ENCODE data around the gene NFIX. TPM values are rescaled to one million over a fixed set of nuclear protein-coding genes. Genes with fewer than 3 reads are reported as not detected.

Gene NFIX
- polyA plus RNA-seq, 1 donor from 2014 or later: 0.09 TPM

DNA sequence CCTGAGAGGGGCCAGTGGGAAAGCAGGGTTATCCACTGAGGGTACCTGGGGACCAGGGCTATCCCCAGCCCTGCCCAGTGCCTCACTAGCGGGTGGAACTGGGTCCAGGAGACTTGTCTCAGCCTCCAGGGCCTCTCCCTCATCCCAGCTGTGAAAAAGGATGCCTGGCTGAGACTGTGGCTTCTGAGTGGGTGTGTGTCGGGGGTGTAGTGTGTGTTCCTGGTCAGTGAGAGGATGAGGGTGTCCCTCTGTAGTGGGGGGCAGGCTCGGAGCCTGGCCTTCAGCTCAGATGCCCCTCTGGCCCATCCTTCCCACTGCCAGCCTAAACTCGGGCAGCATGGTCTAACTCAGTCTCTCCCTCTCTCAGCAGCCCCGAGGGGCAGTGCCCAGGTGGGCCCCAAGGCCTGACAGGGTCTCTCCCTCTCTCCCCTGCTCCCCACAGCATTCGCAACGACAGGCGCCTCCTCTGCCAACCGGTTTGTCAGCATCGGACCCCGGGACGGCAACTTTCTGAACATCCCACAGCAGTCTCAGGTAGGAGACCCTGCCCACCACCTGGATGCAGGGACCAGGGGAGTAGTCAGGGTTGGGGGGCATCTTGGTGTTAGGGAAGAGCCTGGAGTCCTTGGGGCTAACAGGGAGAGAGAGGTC lies 94.7 kb downstream of the NFIX start:
- Mint-ChIP-seq H3K27ac (no peak overlapping the region), H3K27me3 (no peaks in the 10 kb centered on the region), H3K4me3 (no peak overlapping the region), H3K4me1 (peaks cover 9 to 12% (median 11%) of the 10 kb centered on the region in 3 donors), H3K36me3 (no peaks in the 10 kb centered on the region), H3K9me3 (no peaks in the 10 kb centered on the region)

DNA sequence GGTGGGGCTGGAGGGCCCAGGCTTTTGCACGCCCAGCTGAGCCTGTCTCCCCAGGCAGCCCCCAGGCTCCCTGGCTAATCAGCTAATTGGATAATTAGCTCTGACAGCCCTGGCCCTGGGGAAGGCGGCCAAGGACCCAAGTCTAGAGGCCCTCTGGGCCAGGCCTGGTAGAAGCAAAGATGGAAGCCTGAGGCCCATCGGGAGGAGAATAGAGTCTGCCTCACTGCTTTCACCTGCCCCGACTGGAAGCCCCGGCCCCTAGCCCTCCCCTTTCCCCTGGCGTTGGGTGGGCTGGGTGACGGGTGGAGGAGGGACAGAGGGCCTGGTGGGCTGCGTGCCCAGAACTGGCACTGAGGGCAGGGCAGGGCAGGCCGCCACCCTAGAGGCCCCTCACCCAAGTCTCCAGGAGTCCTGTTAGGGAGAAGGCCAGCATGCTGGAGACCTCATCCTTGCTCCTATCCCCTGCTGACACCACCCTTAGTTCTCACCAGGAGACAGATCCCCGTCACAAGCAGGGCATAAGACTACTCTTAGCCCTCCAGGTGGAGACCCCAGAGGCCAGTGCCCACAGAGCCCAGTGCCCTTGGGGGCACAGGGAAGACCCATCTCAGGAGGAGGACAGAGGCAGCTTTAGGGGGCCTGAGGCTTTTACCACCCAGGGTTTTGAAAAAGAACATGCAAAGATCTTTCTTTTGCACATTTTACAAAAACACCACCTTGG lies 95.4 kb downstream of the NFIX start:
- H3K9me3 Mint-ChIP-seq: no peaks in the 10 kb centered on the region
- H3K36me3 Mint-ChIP-seq: no peaks in the 10 kb centered on the region
- H3K27me3 Mint-ChIP-seq: no peaks in the 10 kb centered on the region
- H3K27ac Mint-ChIP-seq: no peak overlapping the region
- peaks cover 9 to 12% (median 11%) of the 10 kb centered on the region in 3 donors for H3K4me1 Mint-ChIP-seq
- no peak overlapping the region for H3K4me3 Mint-ChIP-seq

DNA sequence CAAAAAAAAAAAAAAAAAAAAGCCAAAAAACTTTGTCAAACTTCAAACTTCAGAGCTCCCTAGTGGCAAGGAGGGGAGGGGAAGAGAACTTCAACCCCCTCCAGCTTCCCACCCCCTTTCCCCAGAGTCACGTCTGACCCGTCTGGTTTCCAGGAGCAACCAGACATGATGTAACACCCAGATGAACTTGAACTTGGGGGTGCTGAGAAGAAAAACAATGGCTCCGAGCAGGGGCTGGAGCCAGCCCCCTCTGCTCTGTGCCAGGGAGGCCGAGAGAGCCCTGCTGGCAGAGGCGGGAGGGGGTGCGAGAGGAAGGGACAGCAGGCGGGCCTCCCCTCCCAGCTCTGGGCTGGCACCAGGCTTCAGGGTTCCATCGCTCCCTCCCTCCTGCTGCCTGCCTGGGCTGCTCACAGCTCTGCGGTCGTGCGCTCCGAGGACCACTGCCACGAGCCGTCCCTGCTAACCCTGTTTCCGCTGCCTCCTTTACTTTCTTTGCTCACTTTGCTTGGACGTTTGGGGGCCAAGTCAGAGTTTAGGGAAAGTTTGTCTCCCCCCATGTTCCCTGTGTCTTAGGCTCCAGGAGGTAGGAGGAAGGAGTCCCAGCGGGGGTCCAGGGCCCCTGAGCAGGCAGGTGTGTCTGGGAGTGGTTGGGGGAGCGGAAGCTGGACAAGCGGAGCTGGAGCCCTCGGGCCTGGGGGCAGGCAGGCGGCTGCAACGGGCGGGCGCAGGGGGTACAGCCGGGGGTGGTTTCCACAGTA lies 96.3 kb downstream of the NFIX start:
- H3K4me3 Mint-ChIP-seq: peak overlapping the region in 1 of 4 donors; percentile 23
- no peaks in the 10 kb centered on the region for H3K9me3 Mint-ChIP-seq
- peaks cover 10 to 12% (median 11%) of the 10 kb centered on the region in 3 donors for H3K4me1 Mint-ChIP-seq
- no peaks in the 10 kb centered on the region for H3K36me3 Mint-ChIP-seq
- no peak overlapping the region for H3K27ac Mint-ChIP-seq
- peaks cover 2% of the 10 kb centered on the region for H3K27me3 Mint-ChIP-seq

DNA sequence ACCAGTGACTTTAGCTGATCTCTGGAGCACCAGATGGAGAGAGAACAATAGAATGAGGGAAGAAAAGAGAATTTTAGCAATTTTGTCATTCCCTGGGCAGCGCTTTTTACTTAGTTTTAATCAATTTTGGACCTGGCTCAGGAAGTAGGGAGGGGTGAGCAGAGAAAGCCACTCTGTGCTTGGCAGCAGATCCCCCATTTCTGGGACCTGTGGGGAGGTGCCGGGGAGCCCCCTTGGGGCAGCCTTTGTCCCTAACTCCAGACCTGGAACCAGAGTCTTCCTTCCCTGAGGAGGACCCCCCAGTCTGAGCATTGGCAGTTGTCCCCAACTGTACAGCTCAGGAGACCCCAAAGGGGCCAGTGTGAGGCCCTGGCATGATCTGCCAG lies 96.9 kb downstream of the NFIX start:
- Mint-ChIP-seq H3K27me3 (peaks cover 4% of the 10 kb centered on the region), H3K36me3 (no peaks in the 10 kb centered on the region), H3K4me1 (peaks cover 13 to 14% (median 14%) of the 10 kb centered on the region in 3 donors), H3K4me3 (peak overlapping the region in 1 of 4 donors; percentile 23), H3K9me3 (no peaks in the 10 kb centered on the region), H3K27ac (no peak overlapping the region)

DNA sequence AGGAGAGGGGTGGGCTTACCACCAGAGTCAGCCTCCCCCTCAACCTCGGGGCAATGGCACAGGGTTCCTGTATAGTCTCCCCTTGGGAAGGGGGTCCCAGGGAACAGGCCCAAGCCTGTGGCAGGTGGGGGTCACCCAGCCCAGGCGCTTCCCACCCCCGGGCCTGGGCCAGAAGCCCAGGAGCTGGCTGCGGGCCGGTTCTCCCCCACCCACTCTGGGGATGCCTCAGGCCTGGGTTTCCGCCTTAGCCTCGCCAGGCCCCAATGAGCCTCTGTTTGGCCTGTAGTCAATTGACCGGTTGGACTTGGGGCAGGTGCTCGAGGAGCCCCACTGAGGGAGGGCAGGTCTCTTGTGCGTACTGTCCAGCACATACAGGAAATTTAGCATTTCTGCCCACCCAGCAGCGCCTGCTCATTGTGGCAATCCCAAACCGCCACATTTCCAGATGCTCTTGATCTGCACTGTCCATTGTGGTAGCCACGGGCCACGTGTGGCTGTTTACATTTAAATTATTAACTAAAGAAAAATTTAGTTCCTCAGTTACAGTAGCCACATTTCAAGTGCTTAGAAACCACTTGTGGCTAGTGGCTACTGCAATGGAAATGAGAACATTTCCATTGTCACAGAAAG lies 97.4 kb downstream of the NFIX start:
- peak overlapping the region in 1 of 3 donors; percentile 95 for H3K27ac Mint-ChIP-seq
- H3K4me1 Mint-ChIP-seq: peaks cover 13 to 15% (median 14%) of the 10 kb centered on the region in 3 donors
- no peak overlapping the region for H3K4me3 Mint-ChIP-seq
- H3K36me3 Mint-ChIP-seq: no peaks in the 10 kb centered on the region
- H3K27me3 Mint-ChIP-seq: peaks cover 4% of the 10 kb centered on the region
- no peaks in the 10 kb centered on the region for H3K9me3 Mint-ChIP-seq

DNA sequence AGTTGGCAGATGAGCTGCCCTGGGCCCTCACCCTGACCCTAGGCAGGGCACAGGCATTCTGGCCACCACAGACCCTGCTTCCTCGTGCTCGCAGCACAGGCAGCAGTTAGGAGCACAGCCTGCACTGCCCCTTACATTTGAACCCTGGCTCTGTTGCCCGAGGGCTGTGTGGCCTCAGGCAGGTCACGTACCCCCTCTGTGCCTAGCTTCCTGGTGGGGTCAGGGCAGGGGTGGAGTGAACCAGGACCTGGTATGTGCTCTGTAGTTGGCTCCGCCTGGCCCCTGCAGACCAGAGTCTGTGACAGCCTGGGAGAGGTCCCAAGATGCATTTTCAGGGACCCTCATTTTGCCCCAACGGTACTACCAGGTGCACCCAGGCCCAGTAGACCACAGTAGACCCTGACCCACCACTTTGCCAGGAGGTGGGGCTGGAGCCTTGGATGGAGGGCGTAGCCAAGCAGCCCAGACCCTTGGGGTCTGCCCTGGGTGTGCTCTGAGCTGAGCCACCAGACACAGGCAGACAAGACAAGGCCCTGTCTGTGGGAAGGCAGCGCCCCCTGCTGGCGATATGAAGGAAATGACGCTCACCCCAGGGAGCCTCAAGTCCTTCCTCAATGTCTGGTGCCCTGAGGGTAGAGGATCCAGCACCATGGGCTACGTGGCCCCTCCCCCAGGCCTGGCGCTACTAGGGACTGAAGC lies 98.3 kb downstream of the NFIX start:
- Mint-ChIP-seq H3K4me3 (peak overlapping the region; percentile 38 to 90 (median 74)), H3K36me3 (no peaks in the 10 kb centered on the region), H3K4me1 (peaks cover 14 to 17% (median 17%) of the 10 kb centered on the region in 3 donors), H3K9me3 (no peaks in the 10 kb centered on the region), H3K27ac (peak overlapping the region; percentile 51 to 95 (median 61)), H3K27me3 (peaks cover 4% of the 10 kb centered on the region)

DNA sequence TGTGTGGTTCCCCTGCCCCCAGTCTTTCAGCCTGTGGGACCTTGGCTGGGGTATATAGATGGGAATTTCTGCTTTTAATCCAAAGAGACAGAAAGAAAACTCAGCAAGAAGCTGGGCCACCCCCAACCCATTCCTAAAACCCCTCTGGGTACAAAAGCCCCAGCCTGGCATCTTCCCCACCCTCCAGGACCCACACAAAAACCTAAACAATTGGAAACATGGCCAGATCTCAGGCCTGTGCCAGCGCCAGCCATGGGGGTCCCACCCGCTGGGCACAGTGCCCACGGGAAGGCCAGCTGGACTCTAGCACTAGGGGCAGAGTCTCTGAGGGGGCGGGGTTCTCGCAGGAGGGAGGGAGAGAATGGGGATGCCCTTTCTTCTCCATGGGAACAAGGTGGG lies 98.8 kb downstream of the NFIX start:
- H3K4me1 Mint-ChIP-seq: peaks cover 14 to 21% (median 18%) of the 10 kb centered on the region in 3 donors
- no peaks in the 10 kb centered on the region for H3K9me3 Mint-ChIP-seq
- peak overlapping the region; percentile 38 to 90 (median 74) for H3K4me3 Mint-ChIP-seq
- H3K27ac Mint-ChIP-seq: peak overlapping the region; percentile 51 to 95 (median 61)
- H3K36me3 Mint-ChIP-seq: peaks cover under 1% of the 10 kb centered on the region
- peaks cover 4% of the 10 kb centered on the region for H3K27me3 Mint-ChIP-seq

DNA sequence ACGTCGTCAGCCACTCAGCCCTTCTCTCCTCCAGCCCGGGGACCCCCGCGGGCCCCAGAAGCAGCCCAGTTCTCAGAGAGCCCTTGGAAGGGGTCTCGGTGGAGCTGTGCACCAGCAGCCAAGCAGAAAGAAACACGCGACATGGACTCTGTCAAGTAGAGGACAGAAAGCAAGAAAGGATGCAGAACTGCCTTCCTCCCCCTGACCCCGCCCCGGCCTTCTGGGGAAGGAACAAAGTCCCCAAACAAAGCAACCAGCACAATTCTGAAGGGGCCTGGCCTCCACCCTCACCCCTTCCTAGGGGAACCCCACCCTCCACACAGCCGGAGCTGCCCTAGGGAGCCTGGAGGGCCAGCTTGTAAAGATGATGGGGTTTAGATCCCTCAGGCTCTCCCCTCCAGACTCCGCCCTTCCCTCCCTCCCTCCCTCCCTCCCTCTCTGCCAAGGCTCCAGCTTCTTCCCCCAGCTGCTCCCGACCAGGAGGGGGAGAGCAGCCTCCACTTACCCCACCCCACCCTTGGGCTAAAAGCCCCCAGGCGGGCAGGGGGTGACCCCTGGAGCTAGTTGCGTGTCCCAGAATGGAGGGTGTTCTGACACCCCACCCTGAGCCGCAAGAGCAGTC lies 99.6 kb downstream of the NFIX start:
- H3K27ac Mint-ChIP-seq: peak overlapping the region; percentile 91 to 95 (median 93)
- peaks cover 15 to 22% (median 18%) of the 10 kb centered on the region in 3 donors for H3K4me1 Mint-ChIP-seq
- H3K9me3 Mint-ChIP-seq: no peaks in the 10 kb centered on the region
- H3K4me3 Mint-ChIP-seq: peak overlapping the region; percentile 90 to 99 (median 94)
- peaks cover 4% of the 10 kb centered on the region for H3K27me3 Mint-ChIP-seq
- H3K36me3 Mint-ChIP-seq: peaks cover 1% of the 10 kb centered on the region

DNA sequence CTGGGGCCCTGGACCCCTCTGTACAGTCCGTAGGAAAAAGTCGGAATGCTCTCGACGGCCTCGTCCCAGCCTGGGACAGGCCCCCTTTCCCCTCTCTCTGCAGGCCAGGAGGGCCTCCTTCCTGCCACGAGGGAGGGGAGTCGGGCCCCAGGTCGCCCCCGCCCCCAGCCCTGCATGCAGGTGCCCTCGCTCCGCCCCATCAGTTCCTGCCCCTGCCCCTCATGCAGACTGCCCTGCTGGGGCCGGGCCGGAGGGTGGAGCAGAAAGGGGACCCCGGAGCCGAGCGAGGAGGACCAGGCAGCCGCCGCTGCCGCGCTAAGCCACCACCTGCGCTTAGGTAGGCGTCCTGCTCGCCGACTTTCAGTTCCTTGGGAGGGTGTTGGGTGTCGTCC lies 100.1 kb downstream of the NFIX start:
- peak overlapping the region; percentile 16 to 96 (median 95) for H3K27ac Mint-ChIP-seq

DNA sequence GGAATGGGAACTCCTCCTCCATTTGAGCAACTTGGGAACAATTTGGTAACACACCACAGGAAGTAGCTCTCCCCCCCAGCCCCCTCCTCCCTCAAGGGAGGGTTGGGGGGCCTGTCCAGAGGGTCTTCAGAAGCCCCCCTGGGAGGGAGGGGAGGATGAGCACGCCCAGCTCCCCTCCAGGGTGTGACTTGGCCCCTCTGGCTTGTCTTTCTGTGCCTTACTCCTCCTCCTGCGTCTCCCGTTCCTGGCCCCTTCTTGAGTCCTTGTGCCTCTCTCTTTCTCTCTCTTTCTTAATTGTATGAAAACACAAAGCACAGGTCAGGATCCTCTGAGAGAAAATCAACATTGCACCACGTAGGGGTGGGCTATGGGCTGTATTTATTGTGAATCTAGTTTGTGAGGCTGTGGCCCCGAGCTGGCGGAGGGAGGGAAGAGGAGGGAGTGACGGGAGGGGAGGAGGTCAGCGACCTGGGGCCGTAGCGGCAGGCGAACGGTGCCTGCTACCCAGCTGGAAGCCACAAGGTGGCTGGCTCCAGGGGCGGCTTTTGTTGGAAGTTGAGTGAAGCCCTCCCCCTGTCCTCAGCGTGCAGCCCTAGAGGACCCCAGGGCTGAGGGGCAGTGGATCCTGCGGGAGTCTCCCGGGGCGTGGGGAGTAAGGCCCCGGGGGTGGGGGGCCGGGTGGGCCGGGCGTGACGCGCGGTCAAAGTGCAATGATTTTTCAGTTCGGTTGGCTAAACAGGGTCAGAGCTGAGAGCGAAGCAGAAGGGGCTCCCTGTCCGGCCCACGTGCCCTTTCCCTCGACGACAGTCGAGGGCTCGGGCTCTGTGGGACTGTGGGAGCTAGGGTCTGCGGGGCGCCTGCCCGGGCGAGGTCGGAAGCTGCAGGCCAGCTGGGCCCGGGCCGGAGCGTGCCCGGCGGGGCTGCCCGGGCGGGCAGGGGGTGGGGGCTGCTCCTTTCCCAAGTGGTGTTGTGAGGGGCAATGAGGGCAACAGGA lies 101.0 kb downstream of the NFIX start:
- Mint-ChIP-seq H3K4me3 (peak overlapping the region; percentile 90 to 99 (median 94)), H3K27me3 (peaks cover 5% of the 10 kb centered on the region), H3K27ac (peak overlapping the region; percentile 95 to 97 (median 96)), H3K36me3 (peaks cover 1% of the 10 kb centered on the region), H3K4me1 (peaks cover 21 to 25% (median 23%) of the 10 kb centered on the region in 3 donors), H3K9me3 (peaks cover 0 to 1% (median 0%) of the 10 kb centered on the region in 3 donors)

More for the DNA sequence above, 100.1 kb downstream of the NFIX start:
- Mint-ChIP-seq H3K36me3 (peaks cover 1% of the 10 kb centered on the region), H3K27me3 (peaks cover 5% of the 10 kb centered on the region), H3K4me1 (peaks cover 20 to 25% (median 23%) of the 10 kb centered on the region in 3 donors), H3K4me3 (peak overlapping the region; percentile 90 to 99 (median 94)), H3K9me3 (peaks cover 0 to 1% (median 0%) of the 10 kb centered on the region in 3 donors)

DNA sequence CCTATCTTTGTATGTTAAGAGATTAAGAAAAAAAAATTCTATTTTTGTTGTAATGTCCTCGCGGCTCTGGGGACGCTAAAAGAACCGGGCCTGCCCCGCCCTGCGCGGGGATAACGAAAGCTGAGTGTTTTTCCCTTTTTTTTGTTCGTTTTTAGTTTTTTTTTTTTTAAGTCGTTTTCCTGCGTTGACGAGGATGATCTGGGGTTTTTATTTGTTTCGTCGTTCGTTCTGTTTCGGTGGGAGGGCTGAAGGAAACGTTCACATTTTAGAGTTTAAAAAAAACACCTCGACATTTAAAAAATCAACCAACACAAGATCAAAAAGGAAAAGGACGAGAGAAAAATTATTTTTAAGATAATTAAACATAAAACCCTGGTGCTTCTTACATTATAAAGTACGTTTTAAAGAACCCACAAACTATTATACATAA lies 101.8 kb downstream of the NFIX start:
- Mint-ChIP-seq H3K4me3 (peak overlapping the region; percentile 90 to 94 (median 93)), H3K9me3 (peaks cover 0 to 1% (median 0%) of the 10 kb centered on the region in 3 donors), H3K4me1 (peaks cover 21 to 25% (median 23%) of the 10 kb centered on the region in 3 donors), H3K36me3 (peaks cover 1% of the 10 kb centered on the region), H3K27ac (peak overlapping the region; percentile 95 to 97 (median 96)), H3K27me3 (peaks cover 5% of the 10 kb centered on the region)

DNA sequence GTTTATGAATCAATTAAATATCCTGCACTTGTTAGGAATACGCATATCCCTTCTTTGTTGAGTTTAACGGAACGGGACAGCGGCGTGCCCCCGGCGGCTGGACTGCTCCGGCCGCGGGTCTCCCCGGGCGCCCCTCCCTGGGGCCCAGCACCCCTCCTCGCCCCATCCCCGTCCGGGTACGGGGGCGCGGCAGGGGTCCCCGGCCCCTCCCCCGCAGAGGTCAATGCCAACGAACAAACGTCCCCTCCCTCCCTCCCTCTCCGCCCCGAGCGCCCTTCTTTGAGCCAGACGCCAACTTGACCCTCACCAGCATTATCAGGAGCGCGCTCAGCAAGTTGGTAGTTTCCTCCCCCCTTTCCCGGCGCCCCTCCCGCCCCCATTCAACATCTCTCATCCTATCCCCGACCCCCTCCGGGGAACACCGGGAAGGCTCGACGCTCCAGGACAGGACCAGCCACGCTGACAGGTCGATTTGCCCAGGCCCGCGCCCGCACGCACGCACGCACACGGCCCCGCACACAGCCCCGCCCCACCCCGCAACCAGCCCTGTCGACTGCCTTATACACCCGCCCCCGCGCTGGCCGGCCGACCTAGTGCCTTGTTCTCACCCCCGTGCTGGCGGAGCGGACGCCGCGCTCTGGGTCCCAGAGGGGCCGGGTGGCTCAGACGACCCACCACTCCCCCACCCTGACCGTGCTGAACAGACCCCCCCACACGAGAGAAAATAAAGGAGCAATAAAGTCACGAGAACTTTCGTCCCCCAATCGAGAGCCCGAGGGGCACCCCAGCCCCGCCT lies 102.4 kb downstream of the NFIX start:
- peaks cover 21 to 25% (median 23%) of the 10 kb centered on the region in 3 donors for H3K4me1 Mint-ChIP-seq
- peaks cover 5% of the 10 kb centered on the region for H3K27me3 Mint-ChIP-seq
- H3K9me3 Mint-ChIP-seq: peaks cover 0 to 1% (median 0%) of the 10 kb centered on the region in 3 donors
- H3K4me3 Mint-ChIP-seq: peak overlapping the region; percentile 90 to 95 (median 94)
- H3K27ac Mint-ChIP-seq: peak overlapping the region; percentile 95 to 98 (median 97)
- peaks cover 1% of the 10 kb centered on the region for H3K36me3 Mint-ChIP-seq

All from IgD-negative memory B cell (primary cell).